Adrenal gland (tissue), 5 donors: Measurements from ENCODE around the gene KIAA1549.

ENCODE experiments used
- POLR2A ChIP-seq, 2 donors: fragments of 450-650 bp; IDR thresholded peaks; one replicate each; pipeline ENCODE4 v1.6.1; 2017; ENCODE audit warnings: antibody characterized with exemption in 2 of 2, mild to moderate bottlenecking in 2 of 2, moderate library complexity in 1 of 2
- TF ChIP-seq, protein P1 (sequence below), 6 experiments: fragments of 450-650 bp in 4 of 6; fragments of 200-600 bp in 2 of 6; sonication (generic) in 1 of 6; IDR thresholded peaks; 1 replicate in 5 of 6; 2 replicates in 1 of 6; pipeline versions ENCODE4 v1.5.1 to v1.8.0; 2016 to 2021; ENCODE audit warnings: antibody characterized with exemption in 6 of 6, mild to moderate bottlenecking in 2 of 6, moderate library complexity in 1 of 6
- donor health status: DM: no; HTN: no; CAD: no.

DNA sequence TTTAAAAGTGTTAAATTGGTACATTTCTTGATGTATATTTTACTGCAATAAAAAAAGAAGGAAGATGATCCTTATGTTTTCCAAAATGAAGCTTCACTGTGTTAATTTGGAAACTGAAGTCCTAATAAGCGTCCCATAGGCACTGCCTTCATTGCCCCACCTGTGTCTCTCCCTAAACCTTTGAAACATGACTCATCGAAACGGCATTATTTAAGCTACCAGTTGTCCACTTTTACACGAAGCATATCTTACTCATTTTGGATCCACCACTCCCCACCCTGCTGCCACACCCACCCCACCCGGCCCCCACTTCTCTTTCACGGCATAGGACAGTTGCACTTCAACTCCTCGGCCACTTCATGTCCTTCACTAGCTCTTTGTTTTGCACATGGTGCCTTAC, 85.5 kb downstream of the KIAA1549 start:
- TF ChIP-seq, protein P1, sequence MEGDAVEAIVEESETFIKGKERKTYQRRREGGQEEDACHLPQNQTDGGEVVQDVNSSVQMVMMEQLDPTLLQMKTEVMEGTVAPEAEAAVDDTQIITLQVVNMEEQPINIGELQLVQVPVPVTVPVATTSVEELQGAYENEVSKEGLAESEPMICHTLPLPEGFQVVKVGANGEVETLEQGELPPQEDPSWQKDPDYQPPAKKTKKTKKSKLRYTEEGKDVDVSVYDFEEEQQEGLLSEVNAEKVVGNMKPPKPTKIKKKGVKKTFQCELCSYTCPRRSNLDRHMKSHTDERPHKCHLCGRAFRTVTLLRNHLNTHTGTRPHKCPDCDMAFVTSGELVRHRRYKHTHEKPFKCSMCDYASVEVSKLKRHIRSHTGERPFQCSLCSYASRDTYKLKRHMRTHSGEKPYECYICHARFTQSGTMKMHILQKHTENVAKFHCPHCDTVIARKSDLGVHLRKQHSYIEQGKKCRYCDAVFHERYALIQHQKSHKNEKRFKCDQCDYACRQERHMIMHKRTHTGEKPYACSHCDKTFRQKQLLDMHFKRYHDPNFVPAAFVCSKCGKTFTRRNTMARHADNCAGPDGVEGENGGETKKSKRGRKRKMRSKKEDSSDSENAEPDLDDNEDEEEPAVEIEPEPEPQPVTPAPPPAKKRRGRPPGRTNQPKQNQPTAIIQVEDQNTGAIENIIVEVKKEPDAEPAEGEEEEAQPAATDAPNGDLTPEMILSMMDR (IDR thresholded peaks at IDR 0.05), result no peak
- TF ChIP-seq POLR2A (IDR thresholded peaks at IDR 0.05), result no peak
